Measurements from ENCODE around the gene SERPINA9. TPM values are rescaled to one million over a fixed set of nuclear protein-coding genes. Genes with fewer than 3 reads are reported as not detected.

Gene SERPINA9
- total RNA-seq, 2 experiments from 2014 or later: not detected

DNA sequence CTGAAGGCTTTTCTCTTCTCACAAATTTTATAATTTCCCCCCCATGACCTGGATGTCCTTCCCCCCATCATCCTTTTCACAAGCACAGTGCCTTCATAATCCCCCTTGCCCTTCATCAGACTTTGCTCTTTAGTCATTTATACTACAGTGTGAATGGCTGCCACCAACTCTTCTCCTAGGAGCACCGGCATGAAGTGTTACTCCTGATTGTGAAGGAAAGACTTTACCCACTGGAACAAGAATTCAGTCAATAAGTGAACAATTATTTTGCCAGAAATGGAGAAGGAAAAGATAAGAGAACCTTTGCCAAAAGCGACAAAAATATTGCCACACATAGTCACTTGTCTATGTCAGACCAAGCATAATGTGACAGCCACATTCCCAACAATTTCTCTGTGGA lies 5.0 kb downstream of the SERPINA9 start:
- Histone ChIP-seq H2AFZ (ENCODE audit: low read length) (no peak overlapping the region), H3K79me2 (ENCODE audit: insufficient read depth, low read depth, low read length) (no peaks in the 10 kb centered on the region), H3K4me2 (ENCODE audit: low read length) (no peak overlapping the region), H3K27ac (ENCODE audit: low read depth, low read length, poor library complexity, severe bottlenecking) (no peak overlapping the region), H3K9me3 (ENCODE audit: low read length) (no peaks in the 10 kb centered on the region), H3K9me2 (ENCODE audit: insufficient read depth, low read length) (no peaks in the 10 kb centered on the region), H4K20me1 (ENCODE audit: insufficient read depth, low read length) (no peaks in the 10 kb centered on the region), H3K4me1 (ENCODE audit: insufficient read depth, low read length, poor library complexity, severe bottlenecking) (no peaks in the 10 kb centered on the region), H3K36me3 (ENCODE audit: insufficient read depth, low read length) (no peaks in the 10 kb centered on the region), H3K4me3 (ENCODE audit: low read depth, low read length, poor library complexity, severe bottlenecking) (no peak overlapping the region)
- POLR2A ChIA-PET: no interaction called here
- TF ChIP-seq CTCF (conservative IDR thresholded peaks at IDR 0.05; ENCODE audit: low read length) (no peak), EZH2phosphoT487 (IDR thresholded peaks at IDR 0.05; ENCODE audit: borderline replicate concordance, low read depth, low read length) (no peak)
- BruUV-seq (replicated peaks): no TSS peak
- intact Hi-C loops (cut with micrococcal nuclease; ENCODE audit: unreplicated experiment): no loop called here
- DNase-seq (ENCODE audit: low spot score): no peak
- CTCF ChIA-PET (ENCODE audit: unreplicated experiment): no interaction called here

DNA sequence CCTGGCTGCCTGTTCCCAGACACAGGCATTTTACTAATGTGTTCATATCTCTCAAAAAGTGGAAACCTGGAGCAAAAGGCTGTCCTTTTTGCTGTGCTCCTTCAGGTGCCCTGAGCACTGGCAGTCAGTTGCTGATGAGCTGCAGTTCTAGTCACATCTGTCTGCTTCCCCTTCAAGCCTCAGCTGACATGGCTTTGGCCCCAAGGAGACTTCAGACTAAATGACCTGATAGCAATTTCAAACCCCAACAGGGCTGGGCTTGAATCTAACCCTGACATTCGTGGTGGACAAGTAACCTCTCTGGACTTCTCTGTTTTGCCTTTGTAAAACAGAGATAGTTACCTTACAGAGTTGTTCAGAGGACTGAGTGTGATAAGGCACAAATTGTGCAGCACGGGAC lies 5.7 kb downstream of the SERPINA9 start:
- Histone ChIP-seq H2AFZ (ENCODE audit: low read length) (no peak overlapping the region), H4K20me1 (ENCODE audit: insufficient read depth, low read length) (no peaks in the 10 kb centered on the region), H3K4me3 (ENCODE audit: low read depth, low read length, poor library complexity, severe bottlenecking) (no peak overlapping the region), H3K79me2 (ENCODE audit: insufficient read depth, low read depth, low read length) (no peaks in the 10 kb centered on the region), H3K4me2 (ENCODE audit: low read length) (no peak overlapping the region), H3K36me3 (ENCODE audit: insufficient read depth, low read length) (no peaks in the 10 kb centered on the region), H3K27ac (ENCODE audit: low read depth, low read length, poor library complexity, severe bottlenecking) (no peak overlapping the region), H3K9me3 (ENCODE audit: low read length) (no peaks in the 10 kb centered on the region), H3K9me2 (ENCODE audit: insufficient read depth, low read length) (no peaks in the 10 kb centered on the region), H3K4me1 (ENCODE audit: insufficient read depth, low read length, poor library complexity, severe bottlenecking) (no peaks in the 10 kb centered on the region)
- TF ChIP-seq CTCF (conservative IDR thresholded peaks at IDR 0.05; ENCODE audit: low read length) (no peak), EZH2phosphoT487 (IDR thresholded peaks at IDR 0.05; ENCODE audit: borderline replicate concordance, low read depth, low read length) (no peak)
- CTCF ChIA-PET (ENCODE audit: unreplicated experiment): no interaction called here
- intact Hi-C loops (cut with micrococcal nuclease; ENCODE audit: unreplicated experiment): no loop called here
- POLR2A ChIA-PET: no interaction called here
- DNase-seq (ENCODE audit: low spot score): no peak
- no TSS peak for BruUV-seq (replicated peaks)

GRCh38 chr14:94469261-94469660 lies 6.7 kb downstream of the SERPINA9 start:
- TF ChIP-seq CTCF (conservative IDR thresholded peaks at IDR 0.05; ENCODE audit: low read length): no peak
- TF ChIP-seq EZH2phosphoT487 (IDR thresholded peaks at IDR 0.05; ENCODE audit: borderline replicate concordance, low read depth, low read length): no peak
- Histone ChIP-seq H3K4me1 (ENCODE audit: insufficient read depth, low read length, poor library complexity, severe bottlenecking) (no peaks in the 10 kb centered on the region), H3K4me2 (ENCODE audit: low read length) (no peak overlapping the region), H2AFZ (ENCODE audit: low read length) (no peak overlapping the region), H3K9me3 (ENCODE audit: low read length) (no peaks in the 10 kb centered on the region), H4K20me1 (ENCODE audit: insufficient read depth, low read length) (no peaks in the 10 kb centered on the region), H3K9me2 (ENCODE audit: insufficient read depth, low read length) (no peaks in the 10 kb centered on the region), H3K79me2 (ENCODE audit: insufficient read depth, low read depth, low read length) (no peaks in the 10 kb centered on the region), H3K36me3 (ENCODE audit: insufficient read depth, low read length) (no peaks in the 10 kb centered on the region), H3K27ac (ENCODE audit: low read depth, low read length, poor library complexity, severe bottlenecking) (no peak overlapping the region), H3K4me3 (ENCODE audit: low read depth, low read length, poor library complexity, severe bottlenecking) (no peak overlapping the region)
- no peak for DNase-seq (ENCODE audit: low spot score)
- CTCF ChIA-PET (ENCODE audit: unreplicated experiment): no interaction called here
- POLR2A ChIA-PET: no interaction called here
- BruUV-seq (replicated peaks): no TSS peak
- intact Hi-C loops (cut with micrococcal nuclease; ENCODE audit: unreplicated experiment): no loop called here
